ENCODE results near the gene CTNNA1. TPM values are rescaled to one million over a fixed set of nuclear protein-coding genes. Genes with fewer than 3 reads are reported as not detected.
"Not testable (repeated sequence)": the region's sequence is repeated elsewhere in the genome, so short reads cannot be mapped to it uniquely, and the experiment has no call there.

CTNNA1 gene
- total RNA-seq, 1 experiment from 2014 or later = 392 TPM

- intact Hi-C loops (cut with micrococcal nuclease; ENCODE audit: unreplicated experiment) = no loop called here
- no TSS peak for BruUV-seq (replicated peaks)
- Histone ChIP-seq H3K4me3 (ENCODE audit: low read depth, low read length) (no peak overlapping the region), H3K27me3 (replicated peaks; ENCODE audit: control insufficient read depth, insufficient read depth, low read length) (no peaks in the 10 kb centered on the region), H3K9me3 (no peaks in the 10 kb centered on the region), H3K36me3 (ENCODE audit: control insufficient read depth, insufficient read depth, low read length) (no peaks in the 10 kb centered on the region), H3K4me1 (peaks cover 13% of the 10 kb centered on the region)
- Mint-ChIP-seq H3K27ac (ENCODE audit: unreplicated experiment) (no peak overlapping the region), H3K4me3 (ENCODE audit: unreplicated experiment) (no peak overlapping the region), H3K4me1 (ENCODE audit: low read depth, unreplicated experiment) (peaks cover 31% of the 10 kb centered on the region), H3K9me3 (ENCODE audit: unreplicated experiment) (peaks cover 10% of the 10 kb centered on the region), H3K27me3 (ENCODE audit: insufficient read depth, unreplicated experiment) (no peaks in the 10 kb centered on the region), H3K36me3 (ENCODE audit: insufficient read depth, unreplicated experiment) (no peaks in the 10 kb centered on the region)
- no peak for DNase-seq
- ChIA-PET POLR2A (no interaction called here), CTCF (interaction anchor here (0.5 kb wide), 1 partner anchor 627 kb away, joined by 3 read pairs; the partner anchor contains the start of gene PAIP2)
- no peak for TF ChIP-seq CTCF (IDR thresholded peaks at IDR 0.05; ENCODE audit: insufficient read depth in 1 of 2, low read depth in 1 of 2, low read length in 1 of 2, severe bottlenecking in 1 of 2, unreplicated experiment in 1 of 2)
These were observed 38.5 kb upstream of the CTNNA1 start for GRCh38 chr5:138714694-138715093.

- Mint-ChIP-seq H3K4me1 (ENCODE audit: low read depth, unreplicated experiment) (peaks cover 31% of the 10 kb centered on the region), H3K9me3 (ENCODE audit: unreplicated experiment) (peaks cover 10% of the 10 kb centered on the region), H3K27ac (ENCODE audit: unreplicated experiment) (peak overlapping the region; percentile 59)
- H3K36me3 ChIP-seq (ENCODE audit: control insufficient read depth, insufficient read depth, low read length); H3K27me3 ChIP-seq (replicated peaks; ENCODE audit: control insufficient read depth, insufficient read depth, low read length); DNase-seq; POLR2A ChIA-PET; BruUV-seq (replicated peaks); H3K4me3 ChIP-seq (ENCODE audit: low read depth, low read length); H3K27me3 Mint-ChIP-seq (ENCODE audit: insufficient read depth, unreplicated experiment); H3K36me3 Mint-ChIP-seq (ENCODE audit: insufficient read depth, unreplicated experiment); intact Hi-C loops (cut with micrococcal nuclease; ENCODE audit: unreplicated experiment); H3K9me3 ChIP-seq; H3K4me1 ChIP-seq; H3K4me3 Mint-ChIP-seq (ENCODE audit: unreplicated experiment): not testable (repeated sequence)
- CTCF ChIA-PET = interaction anchor here (1.0 kb wide), 1 partner anchor 9 kb away, joined by 4 read pairs; no protein-coding TSS in a partner anchor
These were observed 37.2 kb upstream of the CTNNA1 start for GRCh38 chr5:138715931-138716432.

GRCh38 chr5:138716456-138716924 is 36.7 kb upstream of the CTNNA1 start:
- POLR2A ChIA-PET = no interaction called here
- Mint-ChIP-seq H3K9me3 (ENCODE audit: unreplicated experiment) (peaks cover 10% of the 10 kb centered on the region), H3K36me3 (ENCODE audit: insufficient read depth, unreplicated experiment) (no peaks in the 10 kb centered on the region), H3K27ac (ENCODE audit: unreplicated experiment) (peak overlapping the region; percentile 59), H3K4me3 (ENCODE audit: unreplicated experiment) (no peak overlapping the region), H3K27me3 (ENCODE audit: insufficient read depth, unreplicated experiment) (no peaks in the 10 kb centered on the region), H3K4me1 (ENCODE audit: low read depth, unreplicated experiment) (peaks cover 31% of the 10 kb centered on the region)
- BruUV-seq (replicated peaks) = no TSS peak
- Histone ChIP-seq H3K4me1 (peaks cover 8% of the 10 kb centered on the region), H3K4me3 (ENCODE audit: low read depth, low read length) (no peak overlapping the region), H3K9me3 (no peaks in the 10 kb centered on the region), H3K27me3 (replicated peaks; ENCODE audit: control insufficient read depth, insufficient read depth, low read length) (no peaks in the 10 kb centered on the region), H3K36me3 (ENCODE audit: control insufficient read depth, insufficient read depth, low read length) (no peaks in the 10 kb centered on the region; the same call in 1 of the 2 replicates)
- CTCF ChIA-PET = no interaction called here
- TF ChIP-seq CTCF (IDR thresholded peaks at IDR 0.05; ENCODE audit: insufficient read depth in 1 of 2, low read depth in 1 of 2, low read length in 1 of 2, severe bottlenecking in 1 of 2, unreplicated experiment in 1 of 2) = no peak
- no peak for DNase-seq
- intact Hi-C loops (cut with micrococcal nuclease; ENCODE audit: unreplicated experiment) = no loop called here
